GM12801 (cell line): ENCODE data around the gene ZHX3.

ENCODE experiments used
- TF ChIP-seq, protein P1 (sequence below): IDR thresholded peaks from one replicate; pipeline ENCODE4 v1.5.1; 2011; ENCODE audit warnings: control low read depth; ENCODE audit not compliant: insufficient read length; ENCODE audit errors: extremely low read depth

Gene ZHX3

DNA sequence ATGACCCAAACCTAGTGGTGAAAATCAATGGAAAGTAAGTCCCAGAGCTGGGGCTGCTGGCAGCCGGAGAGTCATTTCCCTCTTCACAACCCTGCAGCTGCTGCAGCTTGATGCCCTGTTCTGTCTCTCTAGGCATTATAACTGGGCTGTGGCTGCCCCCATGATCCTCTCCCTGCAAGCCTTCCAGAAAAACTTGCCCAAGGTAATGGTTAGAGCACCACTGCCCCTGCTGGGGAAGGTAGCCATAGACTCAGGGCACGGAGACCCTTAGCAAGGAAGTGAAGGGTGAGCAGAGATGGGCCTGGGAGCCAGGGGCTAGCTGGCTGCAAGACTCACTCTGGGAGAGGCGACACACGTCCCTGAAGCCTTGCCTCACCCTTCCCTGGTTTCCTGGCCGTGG, 35.1 kb upstream of the ZHX3 start:
- TF ChIP-seq, protein P1, sequence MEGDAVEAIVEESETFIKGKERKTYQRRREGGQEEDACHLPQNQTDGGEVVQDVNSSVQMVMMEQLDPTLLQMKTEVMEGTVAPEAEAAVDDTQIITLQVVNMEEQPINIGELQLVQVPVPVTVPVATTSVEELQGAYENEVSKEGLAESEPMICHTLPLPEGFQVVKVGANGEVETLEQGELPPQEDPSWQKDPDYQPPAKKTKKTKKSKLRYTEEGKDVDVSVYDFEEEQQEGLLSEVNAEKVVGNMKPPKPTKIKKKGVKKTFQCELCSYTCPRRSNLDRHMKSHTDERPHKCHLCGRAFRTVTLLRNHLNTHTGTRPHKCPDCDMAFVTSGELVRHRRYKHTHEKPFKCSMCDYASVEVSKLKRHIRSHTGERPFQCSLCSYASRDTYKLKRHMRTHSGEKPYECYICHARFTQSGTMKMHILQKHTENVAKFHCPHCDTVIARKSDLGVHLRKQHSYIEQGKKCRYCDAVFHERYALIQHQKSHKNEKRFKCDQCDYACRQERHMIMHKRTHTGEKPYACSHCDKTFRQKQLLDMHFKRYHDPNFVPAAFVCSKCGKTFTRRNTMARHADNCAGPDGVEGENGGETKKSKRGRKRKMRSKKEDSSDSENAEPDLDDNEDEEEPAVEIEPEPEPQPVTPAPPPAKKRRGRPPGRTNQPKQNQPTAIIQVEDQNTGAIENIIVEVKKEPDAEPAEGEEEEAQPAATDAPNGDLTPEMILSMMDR: no peak

DNA sequence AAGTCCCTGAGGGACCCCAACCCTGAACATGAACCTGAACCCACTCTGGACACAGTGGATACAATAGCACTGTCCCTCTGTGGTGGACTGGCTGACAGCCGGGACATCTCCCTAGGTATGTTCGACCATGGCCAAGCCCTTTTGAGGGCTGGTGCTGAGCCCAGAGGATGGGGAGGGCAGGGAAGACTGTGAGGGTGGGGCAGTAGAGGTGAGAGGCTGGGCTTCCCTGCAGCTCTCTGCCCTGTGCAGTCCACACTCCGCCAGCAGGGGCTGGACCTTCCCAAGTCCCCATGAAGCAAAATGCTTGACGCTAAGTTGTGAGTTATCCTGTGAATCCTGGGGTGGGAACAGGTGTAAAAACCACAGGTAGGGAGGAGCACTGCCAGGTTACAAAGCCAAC, 34.6 kb upstream of the ZHX3 start:
- TF ChIP-seq, protein P1: no peak

DNA sequence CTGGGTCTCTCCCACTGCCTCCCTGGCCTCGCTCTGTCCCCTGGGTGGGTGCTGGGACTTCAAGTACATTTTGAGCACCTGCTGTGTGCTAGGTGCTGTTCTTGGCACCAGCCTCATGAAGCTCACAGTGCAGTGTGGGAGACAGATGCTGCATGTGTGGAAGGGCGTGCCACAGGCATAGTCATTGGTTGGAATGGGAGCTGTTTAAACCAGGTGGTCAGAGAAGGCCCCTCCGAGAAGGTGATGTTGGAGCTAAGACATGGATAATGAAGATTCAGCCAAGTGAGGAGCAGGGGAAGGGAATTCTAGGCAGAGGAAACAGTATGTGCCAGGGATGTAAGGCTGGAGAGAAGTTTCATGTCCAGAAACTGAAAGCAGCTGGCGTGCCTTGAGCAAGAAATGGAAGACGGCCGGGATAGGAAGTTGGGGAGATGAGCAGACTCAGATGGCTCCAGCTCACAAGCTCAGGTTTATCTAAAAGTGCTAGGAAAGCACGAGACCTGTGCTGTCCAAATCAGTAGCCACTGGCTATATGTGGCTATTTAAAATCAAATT, 33.0 kb upstream of the ZHX3 start:
- TF ChIP-seq, protein P1: no peak

DNA sequence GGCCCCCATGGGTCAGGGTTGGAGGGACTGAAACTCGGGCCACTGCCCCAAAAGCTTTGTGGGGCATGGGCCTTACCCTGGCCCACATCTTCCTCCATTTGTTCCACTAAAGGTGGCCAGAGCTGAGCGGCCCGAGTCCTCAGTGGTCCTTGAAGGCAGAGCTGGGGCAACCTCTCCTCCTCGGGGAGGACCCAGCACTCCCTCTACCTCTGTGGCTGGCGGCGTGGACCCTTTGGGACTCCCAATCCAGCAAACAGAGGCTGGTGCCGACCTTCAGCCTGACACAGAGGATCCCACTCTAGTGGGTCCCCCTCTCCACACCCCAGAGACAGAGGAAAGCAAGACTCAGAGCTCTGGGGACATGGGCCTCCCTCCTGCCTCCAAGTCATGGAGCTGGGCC, 32.4 kb upstream of the ZHX3 start:
- TF ChIP-seq, protein P1: no peak

DNA sequence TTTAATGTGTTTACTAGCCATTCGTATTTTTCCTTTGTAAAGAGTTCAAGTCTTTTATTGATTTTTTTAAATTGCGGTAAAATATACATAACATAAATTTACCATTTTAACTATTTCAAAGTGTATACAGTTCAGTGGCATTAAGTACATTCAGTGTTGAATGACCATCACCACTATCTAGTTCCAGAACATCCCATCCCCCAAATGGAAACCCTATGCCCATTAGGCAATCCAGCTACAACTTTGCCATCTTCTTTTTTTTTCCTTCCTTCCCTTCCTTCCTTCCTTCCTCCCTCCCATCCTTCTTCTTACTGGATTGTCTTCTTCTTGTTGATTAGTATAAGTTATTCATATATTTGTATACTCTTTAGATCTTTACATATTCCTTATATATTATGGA, 31.7 kb upstream of the ZHX3 start:
- TF ChIP-seq, protein P1: no peak

DNA sequence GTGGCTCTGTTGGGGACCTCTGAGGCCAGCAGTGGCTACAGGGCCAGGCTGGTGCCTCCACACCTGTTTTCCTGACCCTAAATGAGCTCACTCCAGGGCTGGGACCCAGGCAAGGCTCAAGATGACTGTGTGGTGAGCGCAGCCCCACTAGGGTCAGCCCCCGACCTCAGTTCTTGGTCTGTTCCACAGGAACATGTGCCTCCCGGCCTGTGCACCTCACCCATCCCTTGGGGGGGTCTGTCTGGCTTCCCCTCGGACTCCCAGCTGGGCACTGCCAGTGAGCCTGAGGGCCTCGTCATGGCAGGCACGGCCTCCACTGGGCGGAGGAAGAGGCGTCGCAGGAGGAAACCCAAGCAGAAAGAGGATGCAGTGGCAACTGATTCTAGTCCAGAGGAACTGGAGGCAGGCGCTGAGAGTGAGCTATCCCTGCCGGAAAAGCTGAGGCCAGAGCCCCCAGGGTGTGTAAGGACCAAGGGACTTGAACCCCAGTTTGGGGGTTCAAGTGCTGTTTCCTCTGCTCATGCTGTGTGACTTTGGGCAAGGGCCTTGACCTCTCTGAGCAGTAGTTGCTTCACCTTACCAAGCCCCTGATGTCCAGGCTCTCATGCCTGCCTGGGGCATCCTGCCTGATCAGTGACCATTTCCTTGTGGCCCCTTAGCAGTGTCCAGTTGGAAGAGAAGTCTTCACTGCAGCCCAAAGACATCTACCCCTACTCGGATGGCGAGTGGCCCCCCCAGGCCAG, 31.1 kb upstream of the ZHX3 start:
- TF ChIP-seq, protein P1: no peak

DNA sequence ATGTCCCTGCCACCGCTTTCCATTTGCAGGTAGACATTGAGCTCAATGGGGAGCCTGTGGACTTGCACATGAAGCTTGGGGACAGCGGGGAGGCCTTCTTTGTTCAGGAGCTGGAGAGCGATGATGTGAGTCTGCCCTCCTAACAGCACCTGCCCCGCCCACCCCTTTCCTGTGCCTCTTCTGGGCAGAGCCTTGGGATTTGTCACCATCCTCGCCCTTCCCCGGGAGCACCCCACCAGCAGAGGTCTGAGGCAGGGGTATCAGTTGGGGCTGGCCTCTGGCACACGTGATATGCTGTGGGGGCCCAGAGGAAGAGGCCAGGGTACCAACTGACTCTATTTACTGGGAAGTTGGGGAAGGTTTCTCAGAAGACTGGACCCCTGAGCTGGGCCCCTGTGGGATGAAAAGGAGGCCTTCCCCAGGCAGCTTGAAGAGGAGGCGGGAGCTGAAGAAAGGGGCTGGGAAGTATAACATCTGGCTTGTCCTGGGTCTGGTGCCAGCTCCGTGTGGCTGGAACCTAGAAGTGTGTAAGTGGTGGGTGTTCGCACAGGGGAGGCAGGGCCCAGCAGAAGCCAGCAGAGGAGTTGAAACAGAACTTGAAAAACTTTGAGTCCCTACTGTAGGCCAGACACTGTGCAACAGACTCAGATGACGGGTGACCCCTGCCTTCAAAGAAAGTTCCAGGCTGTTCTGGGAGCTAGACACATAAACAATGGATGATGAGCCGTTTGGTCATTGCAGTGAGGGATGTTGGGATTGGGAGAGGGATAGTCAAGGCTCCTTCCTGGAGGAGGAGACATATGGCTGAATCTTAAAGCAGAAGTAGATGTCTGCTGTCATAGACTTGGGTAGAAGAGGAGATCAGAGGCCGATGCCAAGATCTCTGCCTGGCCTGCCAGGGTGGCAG, 30.2 kb upstream of the ZHX3 start:
- TF ChIP-seq, protein P1: no peak
